GM23338 (cell line): ENCODE results near the gene PICALM. TPM values are rescaled to one million over a fixed set of nuclear protein-coding genes. Genes with fewer than 3 reads are reported as not detected.
A peak's percentile ranks its signal among the peaks of the same experiment; 100 is the strongest.

ENCODE experiments used
- ATAC-seq: fragments of 200-7000 bp; cut with Tn5 transposase; 3 replicates; pipeline ENCODE4 v1.9.1; 2020
- DNase-seq: peaks from one replicate; pipeline ENCODE4 v3.0.0-alpha.2; 2015; ENCODE audit warnings: low spot score
- H2AFZ ChIP-seq: fragments of 200-600 bp; sonication (generic); 2 replicates; pipeline ENCODE4 v1.8.0; 2016; ENCODE audit warnings: antibody characterized with exemption, mild to moderate bottlenecking, moderate library complexity
- H3F3A ChIP-seq: fragments of 200-600 bp; sonication (generic); replicated peaks from 2 replicates; pipeline ENCODE4 v1.8.0; 2017; ENCODE audit warnings: antibody characterized with exemption, mixed run types, low read depth
- H3K27ac ChIP-seq: fragments of 200-600 bp; sonication (generic); 2 replicates; pipeline ENCODE4 v1.6.1; 2016; ENCODE audit warnings: low read depth
- H3K27me3 ChIP-seq: fragments of 200-600 bp; sonication (generic); 2 replicates; pipeline ENCODE4 v1.8.0; 2016; ENCODE audit warnings: mild to moderate bottlenecking, mixed run types, moderate library complexity; ENCODE audit not compliant: insufficient read depth
- H3K36me3 ChIP-seq: fragments of 200-600 bp; sonication (generic); 2 replicates; pipeline ENCODE4 v1.8.0; 2016; ENCODE audit warnings: mild to moderate bottlenecking; ENCODE audit not compliant: insufficient read depth
- H3K4me1 ChIP-seq: fragments of 200-600 bp; sonication (generic); 2 replicates; pipeline ENCODE4 v1.8.0; 2016; ENCODE audit warnings: mild to moderate bottlenecking, moderate library complexity; ENCODE audit not compliant: insufficient read depth
- H3K4me2 ChIP-seq: fragments of 200-600 bp; sonication (generic); 2 replicates; pipeline ENCODE4 v1.7.1; 2017; ENCODE audit warnings: mixed run types
- H3K4me3 ChIP-seq: fragments of 200-600 bp; sonication (generic); 2 replicates; pipeline ENCODE4 v1.6.1; 2016; ENCODE audit warnings: mixed run types
- H3K79me2 ChIP-seq: fragments of 200-600 bp; sonication (generic); replicated peaks from 2 replicates; pipeline ENCODE4 v1.8.0; 2017; ENCODE audit warnings: mild to moderate bottlenecking; ENCODE audit not compliant: insufficient read depth
- H3K9me2 ChIP-seq: fragments of 200-600 bp; sonication (generic); 2 replicates; pipeline ENCODE4 v1.8.0; 2017; ENCODE audit not compliant: insufficient read depth
- H4K20me1 ChIP-seq: fragments of 200-600 bp; sonication (generic); replicated peaks from 2 replicates; pipeline ENCODE4 v1.8.0; 2017; ENCODE audit warnings: mild to moderate bottlenecking; ENCODE audit not compliant: insufficient read depth
- H3K27ac Mint-ChIP-seq: 2 replicates; pipeline ENCODE4 v1.8.0; 2020; ENCODE audit warnings: inconsistent platforms, mild to moderate bottlenecking, moderate library complexity, mixed read lengths
- H3K27me3 Mint-ChIP-seq: 3 replicates; pipeline ENCODE4 v1.8.0; 2022; ENCODE audit warnings: low read depth, mild to moderate bottlenecking, moderate library complexity, mixed read lengths, inconsistent platforms; ENCODE audit not compliant: insufficient read depth, poor library complexity
- H3K36me3 Mint-ChIP-seq: 3 replicates; pipeline ENCODE4 v1.8.0; 2021; ENCODE audit warnings: low read depth, mild to moderate bottlenecking, inconsistent platforms, moderate library complexity, mixed read lengths
- H3K4me1 Mint-ChIP-seq: 3 replicates; pipeline ENCODE4 v1.8.0; 2020; ENCODE audit warnings: mild to moderate bottlenecking, inconsistent platforms, mixed read lengths
- H3K4me3 Mint-ChIP-seq: 3 replicates; pipeline ENCODE4 v1.8.0; 2021; ENCODE audit warnings: moderate library complexity, mild to moderate bottlenecking, inconsistent platforms, mixed read lengths
- H3K9me3 Mint-ChIP-seq: 3 replicates; pipeline ENCODE4 v1.8.0; 2020; ENCODE audit warnings: moderate library complexity, mild to moderate bottlenecking, inconsistent platforms, mixed read lengths
- CREB1 ChIP-seq: fragments of 250-450 bp; sonication (Bioruptor Pico); IDR thresholded peaks from 2 replicates; pipeline ENCODE4 v1.5.0; 2020; ENCODE audit warnings: low read depth, mild to moderate bottlenecking, moderate library complexity
- ETS1 ChIP-seq: IDR thresholded peaks from 2 replicates; pipeline ENCODE4 v1.6.1; 2016; ENCODE audit warnings: antibody characterized with exemption
- EZH2 ChIP-seq: fragments of 200-600 bp; sonication (generic); IDR thresholded peaks from one replicate; pipeline ENCODE4 v1.8.0; 2017; ENCODE audit warnings: antibody characterized with exemption, mild to moderate bottlenecking, low read depth; ENCODE audit not compliant: unreplicated experiment
- EZH2phosphoT487 ChIP-seq: fragments of 200-600 bp; sonication (generic); IDR thresholded peaks from one replicate; pipeline ENCODE4 v1.8.1; 2018; ENCODE audit warnings: antibody characterized with exemption; ENCODE audit not compliant: unreplicated experiment
- JUNB ChIP-seq: IDR thresholded peaks from one replicate; pipeline ENCODE4 v1.6.1; 2016; ENCODE audit warnings: antibody characterized with exemption; ENCODE audit not compliant: unreplicated experiment
- NANOG ChIP-seq: IDR thresholded peaks from 2 replicates; pipeline ENCODE4 v1.6.1; 2016; ENCODE audit warnings: antibody characterized with exemption, borderline replicate concordance
- POLR2AphosphoS5 ChIP-seq: IDR thresholded peaks from 2 replicates; pipeline ENCODE4 v1.6.1; 2016; ENCODE audit warnings: antibody characterized with exemption, low read depth
- REST ChIP-seq: IDR thresholded peaks from one replicate; pipeline ENCODE4 v1.6.1; 2018; ENCODE audit warnings: antibody characterized with exemption; ENCODE audit not compliant: unreplicated experiment
- STAT1 ChIP-seq: IDR thresholded peaks from one replicate; pipeline ENCODE4 v1.6.1; 2016; ENCODE audit warnings: antibody characterized with exemption; ENCODE audit not compliant: unreplicated experiment
- ZNF114 ChIP-seq: fragments of 250-450 bp; sonication (Bioruptor Pico); IDR thresholded peaks from 2 replicates; pipeline ENCODE4 v1.5.0; 2020; ENCODE audit warnings: mild to moderate bottlenecking, moderate library complexity
- ZNF331 ChIP-seq: fragments of 250-450 bp; sonication (Bioruptor Pico); IDR thresholded peaks from 2 replicates; pipeline ENCODE4 v1.5.0; 2020; ENCODE audit warnings: low read depth, mild to moderate bottlenecking, moderate library complexity
- polyA plus RNA-seq: library from polyadenylated mRNA; unstranded; fragments of >200 nt; fragmentation: Nextera tagmentation; extraction: Ambion mirVana; gene quantifications from 2 replicates; pipeline ENCODE4 v1.2.1, GENCODE V29; 2016
- total RNA-seq: library from RNA; depleted of rRNA; stranded (reverse); fragments of >200 nt; shearing (Covaris generic); gene quantifications from 2 replicates; pipeline ENCODE4 v1.2.3, GENCODE V29; 2014
- TF ChIP-seq, protein P1 (sequence below): fragments of 250-450 bp; sonication (Bioruptor Pico); IDR thresholded peaks from 2 replicates; pipeline ENCODE4 v1.5.0; 2020; ENCODE audit warnings: mild to moderate bottlenecking, moderate library complexity
- TF ChIP-seq, protein P2 (sequence below), 2 experiments: fragments of 200-600 bp in 1 of 2; sonication (generic) in 1 of 2; conservative IDR thresholded peaks; 2 replicates each; pipeline versions ENCODE4 v1.5.1 to v1.6.1; 2016 to 2017; ENCODE audit warnings: antibody characterized with exemption in 2 of 2, low read depth in 2 of 2, mild to moderate bottlenecking in 2 of 2, moderate library complexity in 1 of 2

PICALM gene
- total and polyA plus RNA-seq, 2 experiments from 2014 or later = 27.9 to 134 TPM

GRCh38 chr11:86067009-86067850 lies 1.7 kb downstream of the PICALM start:
- H3K27ac Mint-ChIP-seq = peak overlapping the region; percentile 53; the same call in 1 of the 2 replicates
- H3K79me2 ChIP-seq = peaks cover 63% of the 10 kb centered on the region
- peaks cover 46% of the 10 kb centered on the region for H4K20me1 ChIP-seq
- DNase-seq (no peak), ATAC-seq (no peak)
- TF ChIP-seq, protein P1, sequence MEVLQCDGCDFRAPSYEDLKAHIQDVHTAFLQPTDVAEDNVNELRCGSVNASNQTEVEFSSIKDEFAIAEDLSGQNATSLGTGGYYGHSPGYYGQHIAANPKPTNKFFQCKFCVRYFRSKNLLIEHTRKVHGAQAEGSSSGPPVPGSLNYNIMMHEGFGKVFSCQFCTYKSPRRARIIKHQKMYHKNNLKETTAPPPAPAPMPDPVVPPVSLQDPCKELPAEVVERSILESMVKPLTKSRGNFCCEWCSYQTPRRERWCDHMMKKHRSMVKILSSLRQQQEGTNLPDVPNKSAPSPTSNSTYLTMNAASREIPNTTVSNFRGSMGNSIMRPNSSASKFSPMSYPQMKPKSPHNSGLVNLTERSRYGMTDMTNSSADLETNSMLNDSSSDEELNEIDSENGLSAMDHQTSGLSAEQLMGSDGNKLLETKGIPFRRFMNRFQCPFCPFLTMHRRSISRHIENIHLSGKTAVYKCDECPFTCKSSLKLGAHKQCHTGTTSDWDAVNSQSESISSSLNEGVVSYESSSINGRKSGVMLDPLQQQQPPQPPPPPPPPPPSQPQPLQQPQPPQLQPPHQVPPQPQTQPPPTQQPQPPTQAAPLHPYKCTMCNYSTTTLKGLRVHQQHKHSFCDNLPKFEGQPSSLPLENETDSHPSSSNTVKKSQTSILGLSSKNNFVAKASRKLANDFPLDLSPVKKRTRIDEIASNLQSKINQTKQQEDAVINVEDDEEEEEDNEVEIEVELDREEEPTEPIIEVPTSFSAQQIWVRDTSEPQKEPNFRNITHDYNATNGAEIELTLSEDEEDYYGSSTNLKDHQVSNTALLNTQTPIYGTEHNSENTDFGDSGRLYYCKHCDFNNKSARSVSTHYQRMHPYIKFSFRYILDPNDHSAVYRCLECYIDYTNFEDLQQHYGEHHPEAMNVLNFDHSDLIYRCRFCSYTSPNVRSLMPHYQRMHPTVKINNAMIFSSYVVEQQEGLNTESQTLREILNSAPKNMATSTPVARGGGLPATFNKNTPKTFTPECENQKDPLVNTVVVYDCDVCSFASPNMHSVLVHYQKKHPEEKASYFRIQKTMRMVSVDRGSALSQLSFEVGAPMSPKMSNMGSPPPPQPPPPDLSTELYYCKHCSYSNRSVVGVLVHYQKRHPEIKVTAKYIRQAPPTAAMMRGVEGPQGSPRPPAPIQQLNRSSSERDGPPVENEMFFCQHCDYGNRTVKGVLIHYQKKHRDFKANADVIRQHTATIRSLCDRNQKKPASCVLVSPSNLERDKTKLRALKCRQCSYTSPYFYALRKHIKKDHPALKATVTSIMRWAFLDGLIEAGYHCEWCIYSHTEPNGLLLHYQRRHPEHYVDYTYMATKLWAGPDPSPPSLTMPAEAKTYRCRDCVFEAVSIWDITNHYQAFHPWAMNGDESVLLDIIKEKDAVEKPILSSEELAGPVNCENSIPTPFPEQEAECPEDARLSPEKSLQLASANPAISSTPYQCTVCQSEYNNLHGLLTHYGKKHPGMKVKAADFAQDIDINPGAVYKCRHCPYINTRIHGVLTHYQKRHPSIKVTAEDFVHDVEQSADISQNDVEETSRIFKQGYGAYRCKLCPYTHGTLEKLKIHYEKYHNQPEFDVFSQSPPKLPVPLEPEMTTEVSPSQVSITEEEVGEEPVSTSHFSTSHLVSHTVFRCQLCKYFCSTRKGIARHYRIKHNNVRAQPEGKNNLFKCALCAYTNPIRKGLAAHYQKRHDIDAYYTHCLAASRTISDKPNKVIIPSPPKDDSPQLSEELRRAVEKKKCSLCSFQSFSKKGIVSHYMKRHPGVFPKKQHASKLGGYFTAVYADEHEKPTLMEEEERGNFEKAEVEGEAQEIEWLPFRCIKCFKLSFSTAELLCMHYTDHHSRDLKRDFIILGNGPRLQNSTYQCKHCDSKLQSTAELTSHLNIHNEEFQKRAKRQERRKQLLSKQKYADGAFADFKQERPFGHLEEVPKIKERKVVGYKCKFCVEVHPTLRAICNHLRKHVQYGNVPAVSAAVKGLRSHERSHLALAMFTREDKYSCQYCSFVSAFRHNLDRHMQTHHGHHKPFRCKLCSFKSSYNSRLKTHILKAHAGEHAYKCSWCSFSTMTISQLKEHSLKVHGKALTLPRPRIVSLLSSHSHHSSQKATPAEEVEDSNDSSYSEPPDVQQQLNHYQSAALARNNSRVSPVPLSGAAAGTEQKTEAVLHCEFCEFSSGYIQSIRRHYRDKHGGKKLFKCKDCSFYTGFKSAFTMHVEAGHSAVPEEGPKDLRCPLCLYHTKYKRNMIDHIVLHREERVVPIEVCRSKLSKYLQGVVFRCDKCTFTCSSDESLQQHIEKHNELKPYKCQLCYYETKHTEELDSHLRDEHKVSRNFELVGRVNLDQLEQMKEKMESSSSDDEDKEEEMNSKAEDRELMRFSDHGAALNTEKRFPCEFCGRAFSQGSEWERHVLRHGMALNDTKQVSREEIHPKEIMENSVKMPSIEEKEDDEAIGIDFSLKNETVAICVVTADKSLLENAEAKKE (CRISPR knock-in tag) = no peak
- TF ChIP-seq REST = no peak
- no peak for TF ChIP-seq EZH2
- TF ChIP-seq, protein P2, sequence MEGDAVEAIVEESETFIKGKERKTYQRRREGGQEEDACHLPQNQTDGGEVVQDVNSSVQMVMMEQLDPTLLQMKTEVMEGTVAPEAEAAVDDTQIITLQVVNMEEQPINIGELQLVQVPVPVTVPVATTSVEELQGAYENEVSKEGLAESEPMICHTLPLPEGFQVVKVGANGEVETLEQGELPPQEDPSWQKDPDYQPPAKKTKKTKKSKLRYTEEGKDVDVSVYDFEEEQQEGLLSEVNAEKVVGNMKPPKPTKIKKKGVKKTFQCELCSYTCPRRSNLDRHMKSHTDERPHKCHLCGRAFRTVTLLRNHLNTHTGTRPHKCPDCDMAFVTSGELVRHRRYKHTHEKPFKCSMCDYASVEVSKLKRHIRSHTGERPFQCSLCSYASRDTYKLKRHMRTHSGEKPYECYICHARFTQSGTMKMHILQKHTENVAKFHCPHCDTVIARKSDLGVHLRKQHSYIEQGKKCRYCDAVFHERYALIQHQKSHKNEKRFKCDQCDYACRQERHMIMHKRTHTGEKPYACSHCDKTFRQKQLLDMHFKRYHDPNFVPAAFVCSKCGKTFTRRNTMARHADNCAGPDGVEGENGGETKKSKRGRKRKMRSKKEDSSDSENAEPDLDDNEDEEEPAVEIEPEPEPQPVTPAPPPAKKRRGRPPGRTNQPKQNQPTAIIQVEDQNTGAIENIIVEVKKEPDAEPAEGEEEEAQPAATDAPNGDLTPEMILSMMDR (conservative IDR thresholded peaks at IDR 0.05; ENCODE audit: low read depth in 2 of 2) = no peak
- no peak for TF ChIP-seq POLR2AphosphoS5
- TF ChIP-seq ZNF331 (CRISPR knock-in tag) = no peak
- TF ChIP-seq STAT1 = no peak
- TF ChIP-seq ETS1 = no peak
- no peak for TF ChIP-seq EZH2phosphoT487
- TF ChIP-seq CREB1 = no peak
- TF ChIP-seq JUNB = no peak
- no peak for TF ChIP-seq ZNF114
- TF ChIP-seq NANOG = no peak
- H3K27me3 ChIP-seq = no peaks in the 10 kb centered on the region
- no peaks in the 10 kb centered on the region for H3K36me3 ChIP-seq
- peaks cover 43% of the 10 kb centered on the region for H3K4me1 ChIP-seq
- H2AFZ ChIP-seq = no peak overlapping the region
- H3K9me2 ChIP-seq = no peaks in the 10 kb centered on the region
- H3K4me3 Mint-ChIP-seq = peak overlapping the region; percentile 99
- 0 out of 2 replicates have a peak overlapping the region, but pooled peaks have one; percentile 99 for H3K27ac ChIP-seq
- peaks cover 6% of the 10 kb centered on the region for H3K27me3 Mint-ChIP-seq
- H3K9me3 Mint-ChIP-seq = no peaks in the 10 kb centered on the region
- peaks cover 4% of the 10 kb centered on the region for H3K36me3 Mint-ChIP-seq
- H3K4me2 ChIP-seq = peak overlapping the region; percentile 78
- H3K4me1 Mint-ChIP-seq = peaks cover 39% of the 10 kb centered on the region
- H3K4me3 ChIP-seq = peak overlapping the region; percentile 87
- no peaks in the 10 kb centered on the region for H3F3A ChIP-seq
